ENCODE measurements around the gene NKAIN2.
"Not testable (repeated sequence)": the region's sequence is repeated elsewhere in the genome, so short reads cannot be mapped to it uniquely, and the experiment has no call there.

NKAIN2 gene

DNA sequence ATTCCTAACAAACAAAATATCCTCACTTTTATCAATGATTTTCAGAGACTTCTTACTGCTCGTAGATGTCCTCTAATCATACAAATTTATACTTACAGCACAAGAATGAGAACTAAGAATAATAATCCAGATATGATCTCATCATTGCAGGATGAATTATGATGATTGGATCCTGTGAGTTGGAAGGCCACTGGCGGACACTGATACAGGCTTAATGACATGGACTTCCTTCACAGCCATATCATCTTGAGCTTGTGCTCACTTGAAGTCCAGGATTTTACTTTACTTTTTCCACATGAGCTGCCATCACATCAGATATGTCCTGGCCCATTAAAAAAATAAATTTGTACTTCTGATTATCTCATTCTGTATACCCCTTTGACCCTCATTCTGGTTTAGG lies 94.3 kb downstream of the NKAIN2 start:
- Mint-ChIP-seq H3K36me3 (no peaks in the 10 kb centered on the region), H3K4me3 (no peak overlapping the region), H3K27me3 (no peaks in the 10 kb centered on the region), H3K4me1 (no peaks in the 10 kb centered on the region), H3K27ac (no peak overlapping the region), H3K9me3 (peaks cover 9% of the 10 kb centered on the region)

- no peak overlapping the region for H3K27ac Mint-ChIP-seq
- H3K9me3 Mint-ChIP-seq = peaks cover 11% of the 10 kb centered on the region
- H3K36me3 Mint-ChIP-seq = no peaks in the 10 kb centered on the region
- H3K27me3 Mint-ChIP-seq = no peaks in the 10 kb centered on the region
- H3K4me3 Mint-ChIP-seq = no peak overlapping the region
- no peaks in the 10 kb centered on the region for H3K4me1 Mint-ChIP-seq
Observed at GRCh38 chr6:123898665-123899064, 95.0 kb downstream of the NKAIN2 start.

GRCh38 chr6:123899745-123900144 lies 96.1 kb downstream of the NKAIN2 start:
- H3K27me3 Mint-ChIP-seq = no peaks in the 10 kb centered on the region
- no peaks in the 10 kb centered on the region for H3K4me1 Mint-ChIP-seq
- no peak overlapping the region for H3K4me3 Mint-ChIP-seq
- H3K9me3 Mint-ChIP-seq = peaks cover 11% of the 10 kb centered on the region
- H3K36me3 Mint-ChIP-seq = no peaks in the 10 kb centered on the region
- H3K27ac Mint-ChIP-seq = no peak overlapping the region

DNA sequence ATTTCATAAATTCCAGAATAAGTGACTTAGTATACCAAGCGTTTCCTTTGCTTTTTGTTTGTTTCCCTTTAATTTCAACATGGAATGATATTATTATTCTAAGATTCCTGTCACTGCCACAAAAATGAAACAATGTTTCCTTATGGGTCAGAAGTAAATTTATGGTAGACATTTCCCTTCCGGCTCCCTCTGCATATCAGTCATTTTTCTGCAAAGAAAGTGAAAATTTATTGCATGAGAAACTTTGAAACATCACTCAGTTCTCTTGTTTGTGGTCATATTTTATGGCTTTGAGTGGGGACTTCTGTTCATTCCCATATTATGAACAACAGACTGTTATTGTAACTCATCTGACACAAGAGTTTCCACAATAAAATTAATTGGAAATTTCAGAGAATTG lies 97.8 kb downstream of the NKAIN2 start:
- H3K27ac Mint-ChIP-seq = no peak overlapping the region
- H3K27me3 Mint-ChIP-seq = no peaks in the 10 kb centered on the region
- no peaks in the 10 kb centered on the region for H3K4me1 Mint-ChIP-seq
- peaks cover 11% of the 10 kb centered on the region for H3K9me3 Mint-ChIP-seq
- no peak overlapping the region for H3K4me3 Mint-ChIP-seq
- H3K36me3 Mint-ChIP-seq = no peaks in the 10 kb centered on the region

DNA sequence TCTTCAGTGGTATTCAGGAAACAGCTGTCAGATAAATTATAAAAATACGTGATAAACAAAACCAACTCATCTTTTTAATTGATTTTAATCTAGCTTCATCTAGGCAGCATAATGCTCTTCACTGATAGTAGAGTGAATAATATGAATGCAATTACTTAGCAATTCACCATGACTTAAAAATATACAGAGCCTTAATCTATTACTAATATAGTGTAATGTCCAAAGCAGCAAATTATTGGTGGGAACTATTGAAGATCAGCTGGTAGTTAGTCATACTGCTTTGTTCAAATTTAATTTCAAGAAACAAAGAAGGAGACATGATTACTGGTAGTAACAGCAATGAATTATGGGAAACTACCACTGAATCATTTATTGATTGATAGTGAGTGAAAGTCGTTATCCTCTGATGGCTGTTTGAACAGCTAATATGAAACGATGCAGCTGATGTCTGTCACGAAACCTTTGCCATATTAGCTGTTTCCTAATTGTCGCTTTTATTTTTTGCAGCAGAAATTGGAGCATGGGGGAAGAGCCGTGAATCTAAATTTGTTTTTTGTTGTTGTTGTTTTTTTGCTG lies 99.2 kb downstream of the NKAIN2 start:
- Mint-ChIP-seq H3K9me3 (peaks cover 4% of the 10 kb centered on the region), H3K4me1 (no peaks in the 10 kb centered on the region), H3K27me3 (no peaks in the 10 kb centered on the region), H3K36me3 (no peaks in the 10 kb centered on the region), H3K27ac (no peak overlapping the region), H3K4me3 (no peak overlapping the region)

DNA sequence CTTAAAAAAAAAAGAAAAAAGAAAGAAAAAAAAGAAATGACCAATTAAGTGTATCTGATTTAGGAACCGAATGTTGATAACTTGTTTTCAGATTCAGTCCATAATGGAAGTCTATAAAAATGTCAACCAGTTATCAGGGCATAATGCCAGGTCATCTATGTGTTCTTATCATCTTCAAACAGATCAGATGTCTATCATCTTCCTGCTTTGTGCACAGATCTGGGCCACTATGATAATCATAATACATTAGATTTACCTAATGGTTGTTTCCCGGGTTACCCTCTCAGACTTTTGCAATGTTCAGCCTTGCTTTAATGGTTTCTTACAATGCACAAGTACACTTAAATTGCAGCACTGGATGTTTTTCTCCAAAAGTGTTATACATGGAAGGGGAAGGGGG lies 100.6 kb downstream of the NKAIN2 start:
- H3K9me3 Mint-ChIP-seq = peaks cover 4% of the 10 kb centered on the region
- H3K36me3 Mint-ChIP-seq = no peaks in the 10 kb centered on the region
- H3K27ac Mint-ChIP-seq = no peak overlapping the region

GRCh38 chr6:123908797-123909196 lies 105.1 kb downstream of the NKAIN2 start:
- Mint-ChIP-seq H3K4me1 (no peaks in the 10 kb centered on the region), H3K4me3 (no peak overlapping the region), H3K36me3 (no peaks in the 10 kb centered on the region), H3K27ac (no peak overlapping the region), H3K27me3 (no peaks in the 10 kb centered on the region), H3K9me3 (no peaks in the 10 kb centered on the region)

More for the DNA sequence above, 100.6 kb downstream of the NKAIN2 start:
- no peaks in the 10 kb centered on the region for H3K27me3 Mint-ChIP-seq
- H3K4me1 Mint-ChIP-seq = no peaks in the 10 kb centered on the region
- no peak overlapping the region for H3K4me3 Mint-ChIP-seq

DNA sequence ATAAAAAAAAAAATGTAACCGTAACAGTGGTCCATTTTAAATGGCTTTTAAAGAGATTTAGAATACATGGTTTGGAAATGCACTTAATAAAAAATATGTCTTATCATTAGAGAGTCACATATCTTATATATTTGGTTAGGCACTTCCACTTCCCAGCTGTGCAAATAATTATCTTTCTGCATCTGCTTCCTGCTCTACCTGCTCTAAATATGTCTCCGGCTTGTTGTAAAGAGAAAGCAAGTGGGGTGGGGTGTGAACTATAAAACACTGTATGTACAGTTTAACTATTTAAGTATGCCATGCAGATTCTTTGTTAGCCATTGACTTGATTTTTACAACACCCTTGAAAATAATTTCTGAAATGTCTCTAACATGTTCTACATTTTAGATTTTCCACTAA lies 106.3 kb downstream of the NKAIN2 start:
- Mint-ChIP-seq H3K9me3 (no peaks in the 10 kb centered on the region), H3K36me3 (no peaks in the 10 kb centered on the region), H3K4me1 (no peaks in the 10 kb centered on the region), H3K27me3 (no peaks in the 10 kb centered on the region), H3K4me3 (no peak overlapping the region), H3K27ac (no peak overlapping the region)

DNA sequence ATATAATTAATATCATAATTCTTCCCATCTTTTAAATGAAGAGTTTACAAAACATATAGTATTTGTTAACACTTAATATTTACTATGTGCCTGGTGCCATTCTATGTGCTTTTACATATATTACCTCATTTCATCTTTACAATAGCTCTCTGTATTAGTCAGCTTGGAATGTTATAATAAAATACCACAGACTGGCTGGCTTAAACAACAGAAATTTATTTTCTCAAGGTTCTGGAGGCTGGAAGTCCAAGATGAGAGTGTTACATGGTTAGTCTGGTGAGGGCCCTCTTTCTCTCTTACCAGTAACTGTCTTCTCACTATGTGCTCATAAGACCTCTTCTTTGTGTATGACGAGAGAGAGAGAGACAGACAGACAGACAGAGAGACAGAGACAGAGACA lies 110.2 kb downstream of the NKAIN2 start:
- Mint-ChIP-seq H3K36me3 (no peaks in the 10 kb centered on the region), H3K9me3 (no peaks in the 10 kb centered on the region), H3K4me3 (no peak overlapping the region), H3K4me1 (no peaks in the 10 kb centered on the region), H3K27ac (no peak overlapping the region), H3K27me3 (no peaks in the 10 kb centered on the region)

GRCh38 chr6:123923379-123923778 lies 119.7 kb downstream of the NKAIN2 start:
- not testable (repeated sequence) for H3K36me3 Mint-ChIP-seq, H3K9me3 Mint-ChIP-seq, H3K27me3 Mint-ChIP-seq, H3K4me1 Mint-ChIP-seq, H3K4me3 Mint-ChIP-seq, H3K27ac Mint-ChIP-seq

- H3K4me3 Mint-ChIP-seq = no peak overlapping the region
Observed at GRCh38 chr6:123925350-123925749, 121.7 kb downstream of the NKAIN2 start.

DNA sequence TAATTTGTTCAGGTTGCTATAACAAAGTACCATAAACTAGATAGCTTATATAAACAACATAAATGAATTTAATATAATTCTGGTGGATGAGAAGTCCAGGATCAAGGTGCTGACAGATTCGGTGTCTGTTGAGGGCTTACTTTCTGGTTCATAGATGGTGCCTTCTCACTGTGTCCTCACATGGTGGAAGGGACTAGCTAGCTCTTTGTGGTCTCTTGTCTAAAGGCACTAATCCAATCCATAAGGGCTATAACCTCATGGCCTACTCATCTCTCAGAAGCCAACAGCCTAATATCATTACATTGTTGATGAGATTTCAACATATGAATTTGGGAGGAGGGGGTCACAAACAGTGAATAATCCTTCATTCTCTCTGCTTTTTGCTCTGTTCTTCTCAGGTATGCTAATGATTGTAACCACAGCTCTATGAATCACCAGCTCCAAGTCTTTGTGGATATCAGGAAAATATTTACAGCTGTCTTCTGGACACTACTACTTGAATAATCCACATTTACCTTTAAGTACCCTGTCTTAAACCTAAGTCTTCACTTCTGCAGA lies 122.3 kb downstream of the NKAIN2 start:
- Mint-ChIP-seq H3K27me3 (no peaks in the 10 kb centered on the region), H3K27ac (no peak overlapping the region), H3K36me3 (no peaks in the 10 kb centered on the region)

More at GRCh38 chr6:123925350-123925749, 121.7 kb downstream of the NKAIN2 start:
- Mint-ChIP-seq H3K4me1 (no peaks in the 10 kb centered on the region), H3K36me3 (no peaks in the 10 kb centered on the region), H3K27ac (no peak overlapping the region), H3K9me3 (no peaks in the 10 kb centered on the region), H3K27me3 (no peaks in the 10 kb centered on the region)

DNA sequence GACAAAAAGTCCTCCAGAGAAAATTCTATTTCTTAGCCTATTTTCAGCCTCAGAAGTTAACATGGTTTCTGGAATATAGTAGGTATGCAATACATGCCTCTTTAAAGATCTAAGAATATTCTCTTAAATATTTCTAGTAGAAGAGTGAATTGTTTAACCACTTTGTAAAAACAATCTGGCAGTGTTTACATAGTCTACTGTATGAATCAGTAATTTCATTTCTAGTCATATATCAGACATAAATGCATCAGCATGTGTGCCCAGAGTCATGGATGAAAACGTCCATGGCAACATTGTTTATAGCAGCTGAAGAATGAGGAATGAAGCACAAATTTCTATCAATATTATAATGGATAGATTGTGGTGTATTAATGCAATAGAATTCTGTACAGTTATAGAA lies 124.9 kb downstream of the NKAIN2 start:
- no peaks in the 10 kb centered on the region for H3K9me3 Mint-ChIP-seq
- H3K27ac Mint-ChIP-seq = no peak overlapping the region
- no peaks in the 10 kb centered on the region for H3K27me3 Mint-ChIP-seq
- H3K4me1 Mint-ChIP-seq = no peaks in the 10 kb centered on the region
- H3K36me3 Mint-ChIP-seq = no peaks in the 10 kb centered on the region
- H3K4me3 Mint-ChIP-seq = no peak overlapping the region

More for the DNA sequence above, 122.3 kb downstream of the NKAIN2 start:
- Mint-ChIP-seq H3K4me1 (no peaks in the 10 kb centered on the region), H3K9me3 (no peaks in the 10 kb centered on the region), H3K4me3 (no peak overlapping the region)

DNA sequence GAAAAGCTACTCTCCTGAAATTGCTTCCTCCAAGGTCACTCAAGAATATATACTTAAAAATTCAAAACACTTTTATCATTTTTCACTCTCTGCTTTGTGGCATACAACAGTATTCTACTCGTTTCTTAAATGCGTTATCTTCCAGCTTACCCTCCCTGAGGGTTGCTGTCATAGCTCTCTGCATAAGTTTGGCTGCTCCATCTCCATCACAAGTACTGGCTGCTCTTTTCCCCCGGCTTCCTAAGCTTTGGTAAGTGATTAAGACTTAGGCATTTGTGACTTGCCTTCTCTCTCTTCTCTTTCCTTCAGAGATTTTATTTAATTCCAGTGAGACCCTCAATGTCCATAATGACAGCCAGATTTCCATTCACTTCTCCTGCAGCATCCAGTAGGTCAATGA lies 128.3 kb downstream of the NKAIN2 start:
- H3K4me1 Mint-ChIP-seq = no peaks in the 10 kb centered on the region
- H3K27me3 Mint-ChIP-seq = no peaks in the 10 kb centered on the region

DNA sequence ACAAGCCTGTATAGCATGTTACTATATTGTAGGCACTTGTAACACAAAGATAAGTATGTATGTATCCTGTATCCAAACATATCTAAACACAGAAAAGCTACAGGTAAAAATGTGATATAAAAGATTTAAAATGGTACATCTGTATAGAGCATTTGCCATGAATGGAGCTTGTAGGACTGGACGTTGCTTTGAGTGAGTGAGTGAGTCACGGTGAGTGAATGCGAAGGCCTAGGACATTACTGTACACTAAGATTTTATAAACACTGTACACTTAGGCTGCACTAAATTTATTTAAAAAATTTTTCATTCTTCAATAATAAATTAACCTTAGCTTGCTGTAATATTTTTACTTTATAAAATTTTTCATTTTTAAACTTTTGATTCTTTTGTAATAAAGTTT lies 136.9 kb downstream of the NKAIN2 start:
- Mint-ChIP-seq H3K27ac (no peak overlapping the region), H3K4me3 (no peak overlapping the region), H3K9me3 (no peaks in the 10 kb centered on the region), H3K27me3 (no peaks in the 10 kb centered on the region), H3K36me3 (no peaks in the 10 kb centered on the region), H3K4me1 (no peaks in the 10 kb centered on the region)

More for the DNA sequence above, 128.3 kb downstream of the NKAIN2 start:
- H3K36me3 Mint-ChIP-seq = no peaks in the 10 kb centered on the region
- no peak overlapping the region for H3K4me3 Mint-ChIP-seq
- H3K9me3 Mint-ChIP-seq = no peaks in the 10 kb centered on the region
- H3K27ac Mint-ChIP-seq = no peak overlapping the region

DNA sequence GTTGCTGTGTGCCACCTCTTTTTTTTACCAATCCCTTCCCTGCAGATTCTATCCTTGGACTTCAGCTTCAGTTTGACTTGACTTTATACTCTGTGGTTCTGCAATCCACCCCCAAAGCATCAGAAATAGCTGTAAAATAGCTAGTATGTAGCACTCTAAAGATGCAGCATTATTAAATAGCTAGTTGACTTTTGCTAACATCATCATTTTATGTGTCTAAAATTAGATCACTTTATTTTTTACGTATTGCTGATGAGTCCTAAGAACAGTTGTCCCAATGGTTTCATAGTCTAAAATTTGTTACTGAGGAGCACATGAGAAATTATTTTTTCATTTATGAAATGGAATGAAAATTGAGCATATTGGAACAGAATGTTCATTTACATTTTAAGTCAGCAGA lies 138.2 kb downstream of the NKAIN2 start:
- Mint-ChIP-seq H3K4me1 (no peaks in the 10 kb centered on the region), H3K4me3 (no peak overlapping the region)

DNA sequence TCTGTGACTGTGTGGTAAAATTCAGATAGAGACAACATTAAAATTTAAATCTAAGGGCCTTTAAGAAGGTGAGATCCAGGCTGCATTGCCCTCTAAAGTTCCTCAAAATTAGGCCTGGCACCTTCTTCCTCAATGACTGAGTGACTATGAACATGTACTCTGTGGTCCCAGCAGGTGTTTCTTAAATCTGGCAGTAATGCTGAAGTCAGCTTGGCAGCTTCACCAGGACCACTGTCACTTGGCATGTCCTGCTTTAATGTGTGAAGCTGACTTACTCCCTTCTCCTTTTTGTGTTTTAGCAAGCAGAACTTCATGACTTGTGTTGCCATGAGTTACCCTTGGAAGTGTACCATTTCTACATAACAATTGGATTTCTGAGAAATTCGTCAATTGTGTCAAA lies 141.7 kb downstream of the NKAIN2 start:
- Mint-ChIP-seq H3K4me1 (no peaks in the 10 kb centered on the region), H3K9me3 (peaks cover 4% of the 10 kb centered on the region), H3K4me3 (no peak overlapping the region), H3K36me3 (no peaks in the 10 kb centered on the region), H3K27me3 (no peaks in the 10 kb centered on the region), H3K27ac (no peak overlapping the region)

More for the DNA sequence above, 138.2 kb downstream of the NKAIN2 start:
- Mint-ChIP-seq H3K27ac (no peak overlapping the region), H3K27me3 (no peaks in the 10 kb centered on the region), H3K36me3 (no peaks in the 10 kb centered on the region), H3K9me3 (no peaks in the 10 kb centered on the region)
